Skeletal muscle cell (primary cell): ENCODE data around the gene PCNX3.

Source experiments
- DNase-seq: peaks from one replicate; pipeline ENCODE4 v3.0.0-alpha.2; 2010; ENCODE audit warnings: low read depth
- H3K4me3 ChIP-seq: 2 replicates; pipeline ENCODE4 v1.5.1; 2011; ENCODE audit warnings: low read depth, mild to moderate bottlenecking, control low read depth, low read length, moderate library complexity

The PCNX3 gene

DNA sequence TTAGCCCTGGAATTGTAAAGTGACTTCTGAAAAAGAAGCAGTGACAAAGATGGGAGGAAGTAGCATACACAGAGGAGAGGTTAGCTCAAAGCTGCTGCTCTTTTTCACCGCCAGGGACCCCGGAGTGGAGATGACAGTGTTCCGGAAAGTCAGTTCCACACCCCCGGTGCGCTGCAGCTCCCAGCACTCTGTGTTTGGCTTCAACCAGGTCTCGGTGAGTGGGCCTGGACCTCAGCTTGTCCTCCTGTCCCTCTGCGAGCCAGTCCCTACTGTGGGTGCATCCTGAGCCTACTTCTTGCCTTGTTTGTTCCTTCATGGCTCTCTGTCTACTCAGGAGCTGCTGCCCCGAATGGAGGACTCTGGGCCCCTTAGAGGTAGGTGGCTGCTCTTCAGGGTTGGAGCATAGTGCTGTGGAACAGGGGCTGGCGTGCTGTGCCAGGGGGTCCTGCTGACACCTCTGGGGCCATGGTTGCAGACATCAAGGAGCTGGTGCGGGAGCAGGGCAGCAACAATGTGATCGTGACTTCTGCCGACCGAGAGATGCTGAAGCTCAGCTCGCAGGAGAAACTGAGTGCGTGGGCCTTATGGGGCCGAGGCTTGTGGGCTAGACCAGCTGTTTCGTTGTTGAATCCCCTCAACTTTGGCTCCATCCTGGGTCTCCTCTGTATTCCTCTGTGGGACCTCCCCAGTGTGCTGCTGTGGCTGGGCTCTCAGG lies 1.7 kb downstream of the PCNX3 start:
- no peak for DNase-seq
- H3K4me3 ChIP-seq: no peak overlapping the region

DNA sequence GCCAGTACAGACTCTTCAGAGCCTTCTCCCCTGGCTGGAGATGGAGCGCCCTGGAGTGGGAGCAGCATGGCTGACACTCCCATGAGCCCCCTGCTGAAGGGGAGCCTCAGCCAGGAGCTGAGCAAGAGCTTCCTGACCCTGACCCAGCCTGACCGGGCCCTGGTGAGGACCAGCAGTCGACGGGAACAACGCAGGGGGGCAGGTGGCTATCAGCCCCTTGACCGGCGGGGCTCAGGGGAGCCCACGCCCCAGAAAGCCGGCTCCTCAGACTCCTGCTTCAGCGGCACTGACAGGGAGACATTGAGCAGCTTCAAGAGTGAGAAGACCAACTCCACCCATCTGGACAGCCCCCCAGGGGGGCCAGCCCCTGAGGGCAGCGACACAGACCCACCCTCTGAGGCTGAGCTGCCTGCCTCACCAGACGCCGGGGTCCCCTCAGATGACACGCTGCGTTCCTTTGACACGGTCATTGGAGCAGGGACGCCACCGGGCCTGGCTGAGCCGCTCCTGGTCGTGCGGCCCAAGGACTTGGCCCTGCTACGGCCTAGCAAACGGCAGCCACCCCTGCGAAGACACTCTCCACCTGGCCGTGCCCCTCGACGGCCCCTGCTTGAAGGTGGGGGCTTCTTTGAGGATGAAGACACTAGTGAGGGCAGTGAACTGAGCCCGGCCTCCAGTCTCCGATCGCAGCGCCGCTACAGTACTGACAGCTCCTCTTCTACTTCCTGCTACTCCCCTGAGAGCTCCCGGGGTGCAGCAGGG lies 2.6 kb downstream of the PCNX3 start:
- H3K4me3 ChIP-seq: no peak overlapping the region
- DNase-seq: no peak

DNA sequence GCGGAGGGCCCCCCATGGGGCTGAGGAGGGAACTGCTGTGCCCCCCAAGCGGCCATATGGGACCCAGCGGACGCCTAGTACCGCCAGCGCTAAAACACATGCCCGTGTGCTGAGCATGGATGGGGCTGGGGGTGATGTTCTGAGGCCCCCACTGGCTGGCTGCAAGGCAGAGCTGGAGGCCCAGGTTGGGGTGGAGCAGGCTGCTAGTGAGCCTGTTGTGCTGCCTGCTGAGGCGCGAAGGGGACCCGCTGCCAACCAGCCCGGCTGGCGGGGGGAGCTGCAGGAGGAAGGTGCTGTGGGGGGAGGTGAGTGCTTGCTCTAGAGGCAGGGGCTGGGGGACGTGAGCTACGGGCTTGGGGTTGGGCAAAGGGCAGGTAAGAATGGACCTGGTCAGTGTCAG lies 3.2 kb downstream of the PCNX3 start:
- no peak overlapping the region for H3K4me3 ChIP-seq
- no peak for DNase-seq

DNA sequence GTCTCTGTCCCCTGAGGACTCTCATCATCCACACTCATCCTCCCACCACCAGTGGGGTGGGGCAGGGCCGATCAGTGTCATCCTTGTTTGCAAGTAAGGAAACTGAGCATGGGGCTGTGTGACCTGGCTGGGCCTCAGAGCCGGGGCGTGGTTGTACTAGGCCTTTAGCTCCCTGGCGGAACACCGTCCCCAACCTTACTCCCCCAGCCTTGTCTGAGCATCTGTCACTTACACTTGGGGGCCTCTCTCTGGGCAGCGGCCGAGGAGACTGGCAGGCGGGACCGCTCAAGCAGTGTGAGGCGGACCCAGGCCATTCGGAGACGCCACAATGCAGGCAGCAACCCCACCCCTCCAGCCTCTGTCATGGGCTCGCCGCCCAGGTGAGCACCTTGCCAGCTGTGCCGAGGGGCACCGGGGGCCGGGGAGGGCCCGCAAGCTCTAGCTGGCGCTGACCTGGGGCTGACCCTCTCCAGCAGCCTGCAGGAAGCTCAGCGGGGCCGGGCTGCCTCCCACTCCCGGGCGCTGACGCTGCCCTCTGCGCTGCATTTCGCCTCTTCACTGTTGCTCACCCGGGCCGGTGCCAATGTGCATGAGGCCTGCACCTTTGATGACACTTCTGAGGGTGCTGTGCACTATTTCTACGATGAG lies 3.8 kb downstream of the PCNX3 start:
- DNase-seq: no peak
- H3K4me3 ChIP-seq: no peak overlapping the region

DNA sequence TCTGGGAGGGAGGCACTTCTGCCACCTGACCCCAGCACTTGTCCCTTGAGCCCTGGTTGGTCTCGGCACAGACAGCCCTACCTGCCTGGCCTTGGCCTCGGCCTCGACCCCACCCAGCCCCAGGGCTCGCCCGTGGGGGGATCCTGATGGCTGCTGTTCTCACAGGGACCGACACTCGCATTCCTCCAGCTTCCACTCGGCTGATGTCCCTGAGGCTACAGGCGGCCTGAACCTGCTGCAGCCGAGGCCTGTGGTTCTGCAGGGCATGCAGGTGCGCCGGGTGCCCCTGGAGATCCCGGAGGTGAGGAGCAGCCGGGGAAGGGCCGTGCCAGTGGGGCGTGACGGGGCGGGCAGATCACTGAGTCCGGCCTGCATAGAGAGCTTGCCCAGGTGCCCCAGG lies 5.1 kb downstream of the PCNX3 start:
- DNase-seq: no peak
- H3K4me3 ChIP-seq: no peak overlapping the region

DNA sequence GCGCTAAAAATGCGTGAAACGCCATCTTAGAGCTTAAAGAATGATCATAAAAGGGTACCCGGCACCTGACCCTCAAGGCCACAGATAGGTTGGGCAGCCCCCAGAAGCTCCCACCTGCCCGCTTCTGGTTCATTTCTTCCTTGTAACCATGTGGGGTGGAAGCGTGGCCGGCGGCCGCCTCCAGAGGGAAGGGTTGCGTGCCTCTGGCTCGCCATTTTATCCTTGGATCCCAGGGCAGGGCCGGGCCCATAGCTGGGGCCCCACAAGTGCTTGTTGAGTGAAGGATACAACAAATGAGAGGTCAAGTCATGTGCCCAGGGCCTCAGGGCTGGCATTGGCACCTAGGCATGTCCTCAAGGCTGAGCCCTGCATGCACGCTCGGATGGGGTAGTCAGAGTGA lies 5.9 kb downstream of the PCNX3 start:
- no peak overlapping the region for H3K4me3 ChIP-seq
- DNase-seq: no peak

DNA sequence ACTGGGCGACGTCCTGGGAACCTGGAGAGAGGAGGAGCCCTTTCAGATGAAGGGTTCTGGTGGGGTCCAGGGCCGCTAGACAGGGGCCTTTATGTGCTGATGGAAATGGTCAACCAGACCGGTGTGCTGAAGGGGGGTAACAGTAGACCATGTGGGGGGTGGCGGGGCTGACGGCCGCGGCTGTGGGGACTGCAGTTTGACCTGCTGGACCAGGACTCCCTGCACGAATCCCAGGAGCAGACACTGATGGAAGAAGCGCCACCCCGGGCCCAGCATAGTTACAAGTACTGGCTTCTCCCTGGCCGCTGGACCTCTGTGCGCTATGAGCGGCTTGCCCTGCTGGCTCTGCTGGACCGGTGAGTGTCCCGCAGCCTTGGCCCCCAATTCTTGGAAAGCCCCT lies 6.4 kb downstream of the PCNX3 start:
- H3K4me3 ChIP-seq: no peak overlapping the region
- no peak for DNase-seq

DNA sequence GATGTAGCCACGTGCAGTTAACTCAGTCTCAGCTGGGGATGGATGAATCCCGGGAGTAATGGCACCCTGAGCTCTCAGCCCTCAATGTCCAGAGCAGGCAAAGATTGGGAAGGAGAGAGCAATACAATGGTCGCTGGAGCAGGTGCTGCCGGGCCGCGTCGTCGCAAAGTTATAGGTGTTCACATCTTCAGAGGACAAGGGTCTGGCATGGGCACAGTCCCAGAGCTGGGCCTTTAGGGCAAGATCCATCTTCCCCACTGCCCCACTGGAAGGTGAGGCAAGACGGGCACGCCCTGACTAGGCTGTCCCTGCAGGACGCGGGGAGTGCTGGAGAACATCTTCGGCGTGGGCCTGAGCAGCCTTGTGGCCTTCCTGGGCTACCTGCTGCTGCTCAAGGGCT lies 7.6 kb downstream of the PCNX3 start:
- H3K4me3 ChIP-seq: no peak overlapping the region
- no peak for DNase-seq

DNA sequence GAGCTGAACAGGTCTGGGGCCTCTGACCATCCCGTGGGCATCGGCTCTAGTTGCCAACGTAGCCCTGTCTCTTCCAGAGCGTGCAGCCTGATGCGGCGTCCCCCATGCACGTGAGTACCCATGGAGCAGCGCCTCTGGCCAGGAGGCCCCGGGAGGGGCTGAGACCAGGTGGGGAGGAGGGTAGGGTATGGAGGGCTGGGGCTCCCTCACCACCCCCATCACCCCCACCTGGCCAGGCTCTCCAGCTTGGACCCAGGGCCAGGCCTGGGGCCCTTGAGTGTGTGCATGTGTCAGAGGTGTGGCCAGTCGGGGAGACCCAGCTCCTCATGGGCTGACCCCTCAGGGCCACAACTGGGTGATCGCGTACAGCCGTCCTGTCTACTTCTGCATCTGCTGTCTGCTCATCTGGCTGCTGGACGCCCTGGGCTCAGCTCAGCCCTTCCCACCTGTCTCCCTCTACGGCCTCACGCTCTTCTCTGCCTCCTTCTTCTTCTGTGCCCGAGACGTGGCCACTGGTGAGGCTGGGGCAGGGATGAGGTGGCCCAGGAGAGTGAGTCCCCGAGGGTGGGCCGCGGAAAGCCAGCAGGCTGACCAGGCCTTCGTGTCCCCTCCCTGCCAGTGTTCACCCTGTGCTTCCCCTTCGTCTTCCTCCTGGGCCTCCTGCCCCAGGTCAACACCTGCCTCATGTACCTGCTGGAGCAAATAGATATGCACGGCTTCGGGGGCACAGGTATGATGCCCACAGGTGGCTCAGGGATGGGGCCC lies 8.5 kb downstream of the PCNX3 start:
- no peak overlapping the region for H3K4me3 ChIP-seq
- DNase-seq: no peak

DNA sequence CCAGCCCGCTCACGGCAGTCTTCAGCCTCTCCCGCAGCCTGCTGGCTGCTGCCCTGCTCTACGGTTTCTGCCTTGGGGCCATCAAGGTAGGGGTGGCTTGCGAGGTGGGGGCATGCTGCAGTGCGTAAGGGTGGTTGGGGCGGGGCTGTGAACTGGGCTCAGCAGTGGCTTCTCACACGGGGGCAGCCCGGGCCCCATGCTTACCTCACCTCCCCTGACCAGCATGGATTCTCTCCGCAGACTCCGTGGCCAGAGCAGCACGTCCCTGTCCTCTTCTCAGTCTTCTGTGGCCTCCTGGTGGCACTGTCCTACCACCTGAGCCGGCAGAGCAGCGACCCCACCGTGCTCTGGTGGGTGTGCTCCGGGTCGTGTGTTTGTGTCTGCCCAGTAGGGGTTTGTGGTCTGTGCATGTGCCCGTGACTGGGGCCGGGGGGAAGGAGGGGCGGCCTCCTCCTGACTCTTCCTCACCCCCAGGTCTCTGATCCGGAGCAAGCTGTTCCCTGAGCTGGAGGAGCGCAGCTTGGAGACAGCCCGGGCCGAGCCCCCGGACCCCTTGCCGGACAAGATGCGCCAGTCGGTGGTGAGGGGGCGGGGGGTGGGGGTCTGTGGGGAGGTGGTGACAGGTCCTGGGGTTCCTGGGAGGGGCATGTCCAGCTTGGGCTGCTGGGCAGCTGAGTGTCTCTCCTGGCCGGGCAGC lies 9.5 kb downstream of the PCNX3 start:
- no peak overlapping the region for H3K4me3 ChIP-seq

DNA sequence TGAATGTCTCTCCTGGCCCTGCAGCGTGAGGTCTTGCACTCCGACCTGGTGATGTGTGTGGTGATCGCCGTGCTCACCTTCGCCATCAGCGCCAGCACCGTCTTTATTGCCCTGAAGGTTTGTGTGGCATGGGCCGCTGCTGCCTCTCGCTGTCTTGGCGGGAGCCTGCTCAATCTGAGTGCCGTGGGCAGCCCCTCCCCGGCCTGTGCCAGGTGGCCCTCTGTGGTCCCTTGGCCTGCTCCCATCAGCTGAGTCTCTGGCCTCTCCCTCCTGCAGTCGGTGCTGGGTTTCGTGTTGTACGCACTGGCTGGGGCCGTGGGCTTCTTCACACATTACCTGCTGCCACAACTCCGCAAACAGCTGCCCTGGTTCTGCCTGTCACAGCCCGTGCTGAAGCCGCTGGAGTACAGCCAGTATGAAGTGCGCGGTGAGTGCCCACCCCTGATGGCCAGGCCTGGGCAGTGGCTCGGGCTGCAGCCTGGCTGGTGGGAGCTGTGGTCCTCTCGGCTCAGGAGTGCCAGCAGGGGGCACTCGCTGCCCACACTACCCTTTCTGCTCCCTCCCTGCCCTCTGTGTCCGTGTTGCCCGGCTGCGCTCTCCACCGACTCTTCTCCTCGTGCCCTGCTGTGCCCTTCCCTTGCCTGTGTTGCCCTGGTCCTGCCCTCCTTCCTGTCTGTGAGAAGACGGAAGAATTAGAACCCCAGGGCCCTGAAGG lies 10.2 kb downstream of the PCNX3 start:
- DNase-seq: no peak
- no peak overlapping the region for H3K4me3 ChIP-seq

More for the DNA sequence above, 9.5 kb downstream of the PCNX3 start:
- DNase-seq: no peak

DNA sequence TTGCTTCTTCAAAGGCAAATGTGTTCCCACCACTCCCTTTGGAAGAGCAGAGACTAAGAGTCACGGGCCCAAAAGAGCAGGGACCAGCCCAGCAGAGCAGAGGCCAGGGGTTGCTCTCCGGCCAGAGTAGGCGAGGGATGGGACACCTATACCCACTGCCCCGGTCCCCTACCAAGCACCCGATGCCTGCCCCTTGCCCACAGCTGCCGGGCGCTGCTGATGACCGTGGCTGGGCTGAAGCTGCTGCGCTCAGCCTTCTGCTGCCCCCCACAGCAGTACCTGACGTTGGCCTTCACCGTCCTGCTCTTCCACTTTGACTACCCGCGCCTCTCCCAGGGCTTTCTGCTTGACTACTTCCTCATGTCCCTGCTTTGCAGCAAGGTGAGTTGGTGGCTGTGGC lies 11.6 kb downstream of the PCNX3 start:
- H3K4me3 ChIP-seq: no peak overlapping the region
- no peak for DNase-seq

DNA sequence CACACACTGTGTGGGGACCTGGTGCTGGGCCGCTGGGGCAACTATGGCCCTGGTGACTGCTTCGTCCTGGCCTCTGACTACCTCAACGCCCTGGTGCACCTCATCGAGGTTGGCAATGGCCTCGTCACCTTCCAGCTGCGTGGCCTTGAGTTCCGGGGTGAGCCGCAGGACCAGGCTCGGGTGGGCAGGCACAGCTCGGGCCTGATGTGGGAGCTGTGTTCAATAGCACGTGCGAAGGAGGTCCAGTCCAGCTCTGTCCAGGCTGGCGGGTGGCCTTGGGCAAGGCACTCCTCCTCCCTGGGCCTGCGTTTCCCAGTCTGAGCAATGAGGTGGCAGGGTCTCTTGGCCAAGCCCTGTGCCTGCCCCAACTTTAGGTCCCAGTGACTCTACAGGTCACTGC lies 14.0 kb downstream of the PCNX3 start:
- H3K4me3 ChIP-seq: no peak overlapping the region
- no peak for DNase-seq

DNA sequence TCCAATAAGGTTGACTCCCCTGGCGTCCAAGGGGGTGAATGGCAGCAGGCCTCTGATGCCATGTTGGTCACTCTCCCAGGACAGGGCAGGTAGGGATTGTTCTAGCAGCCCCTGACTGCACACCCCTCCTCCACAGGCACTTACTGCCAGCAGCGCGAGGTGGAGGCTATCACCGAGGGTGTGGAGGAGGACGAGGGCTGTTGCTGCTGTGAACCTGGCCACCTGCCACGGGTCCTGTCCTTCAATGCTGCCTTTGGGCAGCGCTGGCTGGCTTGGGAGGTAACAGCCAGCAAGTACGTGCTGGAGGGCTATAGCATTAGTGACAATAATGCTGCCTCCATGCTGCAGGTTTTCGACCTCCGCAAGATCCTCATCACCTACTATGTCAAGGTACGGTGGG lies 14.6 kb downstream of the PCNX3 start:
- DNase-seq: no peak
- no peak overlapping the region for H3K4me3 ChIP-seq

DNA sequence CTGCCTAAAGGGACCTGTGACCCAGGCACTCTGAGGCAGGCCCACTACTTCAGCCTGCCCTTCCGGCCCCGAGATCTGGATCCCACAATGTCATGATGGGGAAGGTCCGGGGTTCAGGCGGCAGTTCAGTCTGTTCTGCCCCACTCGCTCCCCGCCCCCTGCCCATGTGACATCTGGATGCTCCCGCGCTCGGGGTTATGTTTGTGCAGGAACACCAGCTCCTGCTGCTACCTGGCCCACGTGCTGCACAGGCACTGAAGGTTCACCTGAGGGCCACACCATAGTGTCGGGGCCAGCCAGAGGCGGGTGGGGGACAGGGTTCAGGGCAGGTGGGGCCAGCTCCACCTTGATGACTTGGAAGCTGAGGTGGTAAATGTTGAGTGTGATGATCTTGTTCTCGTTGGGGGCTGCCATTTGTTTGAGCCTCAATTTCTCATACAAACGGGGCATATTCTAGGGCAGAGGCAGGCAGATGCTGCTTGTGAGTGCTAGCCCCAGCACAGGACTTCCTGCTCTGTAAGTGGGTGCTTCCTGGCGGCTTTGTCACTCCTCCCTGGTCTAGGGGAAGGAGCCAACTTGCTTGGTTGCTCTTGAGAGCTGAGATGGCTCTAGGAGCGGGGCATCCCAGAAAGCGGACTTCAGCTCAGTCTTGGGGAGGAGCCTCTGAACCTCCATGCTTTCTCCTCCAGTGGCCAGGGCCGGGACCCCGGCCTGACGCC lies 18.0 kb downstream of the PCNX3 start:
- H3K4me3 ChIP-seq: no peak overlapping the region
- no peak for DNase-seq

DNA sequence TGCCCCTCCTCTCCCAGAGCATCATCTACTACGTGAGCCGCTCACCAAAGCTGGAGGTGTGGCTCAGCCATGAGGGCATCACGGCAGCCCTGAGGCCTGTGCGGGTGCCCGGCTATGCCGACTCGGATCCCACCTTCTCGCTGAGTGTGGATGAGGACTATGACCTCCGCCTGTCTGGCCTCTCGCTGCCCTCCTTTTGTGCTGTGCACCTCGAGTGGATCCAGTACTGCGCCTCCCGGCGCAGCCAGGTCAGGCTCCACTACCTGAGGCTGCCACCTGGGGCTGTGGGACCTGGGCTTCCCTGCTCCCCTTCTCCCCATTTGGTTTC lies 18.5 kb downstream of the PCNX3 start:
- H3K4me3 ChIP-seq: no peak overlapping the region
- no peak for DNase-seq

DNA sequence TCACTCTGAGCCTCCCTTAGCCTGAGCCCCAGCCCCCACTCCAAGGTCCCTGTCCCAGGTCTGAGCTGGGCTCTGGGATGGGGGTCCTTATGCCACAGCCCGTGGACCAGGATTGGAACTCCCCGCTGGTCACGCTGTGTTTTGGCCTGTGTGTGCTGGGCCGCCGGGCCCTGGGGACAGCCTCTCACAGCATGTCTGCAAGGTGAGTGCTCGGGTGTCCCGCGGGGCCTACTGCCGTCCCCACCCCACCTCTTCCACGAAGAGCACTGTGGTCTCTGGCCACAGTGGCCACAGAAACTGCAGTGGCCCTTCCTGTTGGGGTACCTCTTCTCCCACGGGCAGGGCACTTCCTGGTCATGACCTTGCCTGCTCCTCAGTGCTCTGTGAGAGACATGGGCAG lies 18.9 kb downstream of the PCNX3 start:
- DNase-seq: no peak
- H3K4me3 ChIP-seq: no peak overlapping the region

DNA sequence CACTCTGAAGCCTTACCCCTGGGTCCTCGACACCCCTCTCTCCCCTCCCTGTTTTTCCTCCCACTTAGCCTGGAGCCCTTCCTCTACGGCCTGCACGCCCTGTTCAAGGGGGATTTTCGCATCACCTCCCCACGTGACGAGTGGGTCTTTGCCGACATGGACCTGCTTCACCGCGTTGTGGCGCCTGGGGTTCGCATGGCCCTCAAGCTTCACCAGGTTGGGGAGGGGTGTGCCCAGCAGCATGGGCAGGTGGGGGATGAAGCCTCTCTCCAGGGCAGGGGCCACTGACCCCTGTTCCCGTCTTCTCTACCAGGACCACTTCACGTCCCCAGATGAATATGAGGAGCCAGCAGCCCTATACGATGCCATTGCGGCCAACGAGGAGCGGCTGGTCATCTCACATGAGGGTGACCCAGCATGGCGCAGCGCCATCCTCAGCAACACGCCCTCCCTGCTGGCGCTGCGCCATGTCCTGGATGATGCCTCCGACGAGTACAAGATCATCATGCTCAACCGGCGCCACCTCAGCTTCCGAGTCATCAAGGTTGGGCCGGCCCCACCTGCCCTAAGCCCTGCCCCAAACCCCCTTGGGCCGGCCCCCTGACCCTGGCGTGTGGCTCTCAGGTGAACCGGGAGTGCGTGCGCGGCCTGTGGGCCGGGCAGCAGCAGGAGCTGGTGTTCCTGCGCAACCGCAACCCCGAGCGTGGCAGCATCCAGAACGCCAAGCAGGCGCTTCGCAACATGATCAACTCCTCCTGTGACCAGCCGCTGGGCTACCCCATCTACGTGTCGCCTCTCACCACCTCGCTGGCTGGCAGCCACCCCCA lies 19.5 kb downstream of the PCNX3 start:
- DNase-seq: no peak
- no peak overlapping the region for H3K4me3 ChIP-seq
